Measurements from ENCODE around the gene CLC.
"Not testable (repeated sequence)": the region's sequence is repeated elsewhere in the genome, so short reads cannot be mapped to it uniquely, and the experiment has no call there.

Gene CLC

GRCh38 chr19:39737891-39738290 lies at the start of gene CLC:
Gene CLC (minus strand): TSS chr19:39738029. CDS start chr19:39737952, 77 bp downstream.
- DNase-seq, result no peak

DNA sequence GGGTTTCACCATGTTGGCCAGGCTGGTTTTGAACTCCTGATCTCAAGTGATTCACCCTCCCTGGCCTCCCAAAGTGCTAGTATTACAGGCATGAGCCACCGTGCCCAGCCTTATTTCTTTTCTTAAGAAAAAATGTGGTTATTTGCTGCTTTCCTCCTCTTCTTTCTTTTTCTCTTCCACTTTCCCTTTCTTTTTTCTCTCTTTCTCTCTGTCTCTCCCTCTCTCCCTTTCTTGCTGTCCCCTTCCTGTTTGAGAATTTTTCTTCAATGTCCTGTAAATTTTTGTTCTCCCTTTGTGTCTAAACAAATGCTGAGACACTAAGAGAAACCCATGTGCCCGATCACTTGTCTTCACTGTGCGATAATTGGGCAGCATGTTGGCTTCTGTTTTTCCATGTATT lies 43.1 kb upstream of the CLC start:
- DNase-seq, result no peak

DNA sequence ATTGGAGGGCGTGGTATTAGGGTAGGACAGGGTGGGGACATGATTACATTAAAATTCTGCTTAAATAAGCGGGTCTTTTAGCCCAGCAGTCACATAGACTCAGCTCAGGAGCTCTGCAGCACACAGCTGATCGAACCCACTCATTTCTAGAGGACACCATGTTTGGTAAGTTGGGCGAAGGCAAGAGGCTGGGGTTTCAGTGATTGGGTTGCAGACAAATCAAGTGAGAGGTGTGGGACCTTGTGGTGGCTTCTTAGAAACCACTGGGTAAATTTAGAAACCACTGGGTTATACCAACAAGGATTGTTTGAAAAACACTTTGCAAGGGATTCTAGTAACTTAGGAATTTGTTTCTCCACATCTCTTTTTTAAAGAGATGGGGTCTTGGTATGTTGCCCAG lies 40.9 kb upstream of the CLC start, which contains the start of gene LEUTX:
Gene LEUTX, plus strand, starts transcription at position 92 of the 400 bp plus-strand sequence. Its CDS starts 67 bp downstream, at position 159.
- no peak for DNase-seq

DNA sequence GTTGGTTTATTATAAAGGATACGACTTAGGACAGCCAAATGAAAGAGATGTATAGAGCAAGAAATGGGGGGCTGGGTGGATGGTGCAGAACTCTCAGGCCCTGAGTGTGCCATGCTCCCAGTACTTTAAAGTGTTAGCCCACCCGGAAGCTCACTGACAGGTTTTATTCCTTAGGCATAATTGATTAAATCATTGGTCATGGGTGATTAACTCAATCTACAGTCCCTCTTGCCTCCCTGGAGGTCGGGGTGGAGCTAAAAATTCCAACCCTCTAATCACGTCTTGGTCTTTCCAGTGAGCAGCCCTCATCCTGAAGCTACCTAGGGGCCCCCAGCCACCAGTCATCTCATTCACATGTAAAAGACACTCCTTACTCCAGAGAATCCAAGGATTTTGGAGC lies 31.0 kb upstream of the CLC start:
- DNase-seq, result no peak

- DNase-seq, result no peak
Observed at GRCh38 chr19:39768334-39768733, 30.5 kb upstream of the CLC start.

DNA sequence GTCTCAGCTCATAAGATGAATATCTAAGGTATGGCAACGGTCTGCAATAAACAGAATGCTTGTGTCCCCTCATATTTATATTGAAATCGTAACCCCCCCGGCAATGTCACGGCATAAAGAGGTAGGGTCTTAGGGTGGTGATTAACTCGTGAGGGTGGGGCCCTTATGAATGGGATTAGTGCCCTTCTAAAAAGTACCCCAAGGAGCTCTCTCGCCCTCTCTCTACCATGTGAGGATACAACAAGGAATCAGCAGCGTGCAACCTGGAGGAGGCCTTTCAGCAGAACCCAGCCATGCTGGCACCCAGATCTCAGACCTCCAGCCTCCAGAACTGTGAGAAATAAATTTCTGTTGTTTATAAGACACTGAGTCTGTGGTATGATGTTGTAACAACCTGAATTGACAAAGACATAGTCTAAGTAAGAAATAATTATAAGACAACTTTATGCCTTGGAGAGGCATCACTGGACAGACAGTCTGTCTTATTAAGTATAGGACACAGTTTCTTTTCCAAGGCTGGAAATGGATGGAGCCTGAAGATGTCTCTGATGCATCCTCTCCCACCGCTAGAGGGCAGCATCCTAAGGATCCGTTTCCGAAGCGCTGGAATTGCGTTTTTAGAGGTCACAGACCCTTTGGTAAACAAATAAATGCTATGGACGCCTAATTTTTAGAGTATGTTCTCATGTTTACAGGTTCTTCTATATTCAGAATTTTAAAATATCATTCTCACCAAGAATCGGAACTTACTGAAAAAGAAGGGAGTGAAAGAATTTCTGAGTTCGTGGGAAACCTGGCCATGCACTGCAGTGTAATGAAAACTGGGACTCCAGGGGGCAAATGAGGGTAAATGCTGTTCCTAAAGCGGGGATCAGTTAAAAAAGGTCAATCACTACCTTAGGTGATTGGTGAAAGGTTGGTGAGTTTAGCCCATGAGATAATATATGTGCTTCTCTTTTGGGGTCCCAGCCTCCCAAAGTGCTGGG lies 27.6 kb upstream of the CLC start:
- peak; percentile 32 for DNase-seq

GRCh38 chr19:39761851-39762250 lies 24.0 kb upstream of the CLC start:
- DNase-seq, result not testable (repeated sequence)

DNA sequence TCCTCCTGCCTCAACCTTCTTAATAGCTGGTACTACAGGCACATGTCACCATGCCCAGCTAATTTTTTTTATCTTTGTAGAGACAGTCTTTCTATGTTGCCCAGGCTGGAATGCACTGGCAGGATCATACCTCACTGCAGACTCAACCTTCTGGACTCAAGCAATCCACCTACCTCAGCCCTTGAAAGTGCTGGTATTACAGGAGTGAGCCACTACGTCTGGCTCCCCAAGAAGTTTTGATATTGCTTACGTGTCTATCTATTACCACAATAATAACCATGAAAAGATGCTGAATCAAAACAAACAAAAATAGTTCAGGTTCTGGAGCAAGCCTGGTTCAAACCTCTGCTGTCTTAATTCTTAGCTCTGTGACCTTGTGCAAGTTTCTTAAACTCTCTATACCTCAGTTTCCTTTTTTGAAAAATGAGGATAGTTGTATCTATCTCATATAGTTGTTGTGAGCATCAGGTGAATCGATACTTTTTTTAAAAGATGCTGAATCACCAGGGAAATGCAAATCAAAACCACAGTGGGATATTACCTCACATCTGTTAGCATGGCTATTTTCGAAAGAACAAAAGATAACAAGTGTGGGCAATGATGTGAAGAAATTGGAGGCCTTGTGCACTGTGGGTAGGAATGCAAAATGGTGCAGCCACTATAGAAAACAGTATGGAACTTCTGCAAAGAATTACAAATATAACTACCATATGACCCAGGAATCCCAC lies 21.8 kb upstream of the CLC start:
- no peak for DNase-seq

GRCh38 chr19:39754971-39755370 lies 17.1 kb upstream of the CLC start:
- no peak for DNase-seq

- DNase-seq, result no peak
Observed at GRCh38 chr19:39754544-39754943, 16.7 kb upstream of the CLC start.

GRCh38 chr19:39752795-39753194 lies 15.0 kb upstream of the CLC start:
- DNase-seq, result no peak

DNA sequence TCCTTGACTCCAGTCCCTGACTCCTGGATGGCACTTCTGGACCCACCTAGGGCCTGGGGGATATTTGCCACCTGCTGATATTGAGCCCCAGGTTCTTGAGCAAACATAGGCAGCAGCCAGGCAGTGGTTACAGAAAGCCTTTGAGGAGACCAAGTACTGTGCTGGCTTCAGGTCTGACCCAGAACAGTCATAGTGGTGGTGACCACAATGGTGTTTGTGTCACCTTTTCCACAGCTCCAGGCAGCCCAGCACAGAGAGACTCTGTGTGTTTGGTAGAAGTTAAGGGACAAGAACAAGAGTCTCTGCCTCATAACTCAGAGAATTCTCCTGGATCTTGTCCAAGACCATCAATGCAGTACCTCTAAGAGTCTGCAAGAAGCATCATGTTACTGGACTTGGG lies 14.6 kb upstream of the CLC start:
- no peak for DNase-seq

GRCh38 chr19:39749981-39750380 lies 12.2 kb upstream of the CLC start:
- no peak for DNase-seq

DNA sequence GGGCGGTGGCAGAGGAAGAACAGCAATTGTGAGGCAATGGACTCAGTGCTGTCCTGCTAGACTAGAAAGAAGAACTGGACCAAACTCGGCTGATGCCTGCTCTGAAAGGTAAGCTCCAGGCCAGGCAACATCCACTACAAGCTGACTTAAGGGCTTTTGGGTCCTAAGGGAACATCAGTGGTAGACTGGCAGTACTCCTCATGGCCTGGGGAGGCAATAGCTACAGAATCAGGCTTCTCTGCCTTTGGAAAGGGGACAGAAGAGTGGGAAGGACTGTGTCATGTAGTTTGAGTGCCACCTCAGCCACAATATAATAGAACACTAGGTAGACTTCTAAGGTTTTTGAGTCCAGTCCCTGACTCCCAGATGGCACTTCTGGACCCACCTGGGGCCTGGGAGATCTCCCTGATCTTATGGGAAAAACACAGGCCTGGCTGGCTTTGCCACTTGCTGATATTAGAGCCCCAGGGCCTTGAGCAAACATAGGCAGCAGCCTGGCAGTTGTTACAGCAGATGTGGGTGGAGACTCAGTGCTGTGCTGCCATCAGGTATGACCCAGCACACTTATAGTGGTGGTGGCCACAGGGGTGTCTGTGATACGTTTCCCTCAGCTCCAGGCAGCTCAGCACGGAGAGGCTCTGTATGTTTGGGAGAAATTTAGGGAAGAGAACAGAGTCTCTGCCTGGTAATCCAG lies 9.2 kb upstream of the CLC start:
- no peak for DNase-seq

DNA sequence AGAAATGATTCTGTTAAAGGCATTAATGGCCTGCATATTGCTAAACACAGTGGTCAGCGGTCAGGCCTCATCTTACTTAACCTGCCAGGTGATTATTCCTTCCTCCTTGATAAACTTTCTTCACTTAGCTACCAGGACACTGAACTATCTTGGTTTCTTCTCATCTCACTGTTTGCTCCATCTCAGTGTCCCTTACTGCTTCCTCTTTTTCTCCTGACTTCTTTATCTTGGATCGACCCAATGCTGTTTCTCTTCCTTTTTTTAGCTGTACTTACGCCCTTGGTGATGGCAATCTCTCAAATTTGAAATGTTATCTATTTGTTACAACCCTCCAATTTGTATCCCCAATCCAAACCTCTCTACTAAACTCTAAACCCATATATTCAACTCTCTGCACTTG lies 7.8 kb upstream of the CLC start:
- DNase-seq, result no peak

- DNase-seq, result no peak
Observed at GRCh38 chr19:39740395-39740794, 2.6 kb upstream of the CLC start.

DNA sequence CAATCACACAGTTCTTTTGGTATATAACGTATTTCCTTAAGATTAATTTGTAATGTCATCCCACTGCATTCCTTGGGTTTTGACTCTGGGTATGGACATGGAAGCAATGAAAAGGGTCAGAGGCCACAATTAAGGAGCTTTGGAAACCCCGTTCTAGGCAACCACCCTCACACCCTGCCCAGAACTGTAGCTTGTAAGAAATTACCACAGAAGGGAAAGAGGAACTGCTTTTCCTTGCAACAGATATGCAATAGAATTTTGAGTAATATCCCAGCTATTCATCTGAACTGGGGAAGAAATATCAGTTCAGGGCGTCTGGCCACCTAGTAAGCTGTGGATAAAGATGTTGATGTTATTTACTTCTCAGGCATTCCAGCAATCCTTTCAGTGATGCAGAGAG lies 985 bp upstream of the CLC start:
- no peak for DNase-seq

DNA sequence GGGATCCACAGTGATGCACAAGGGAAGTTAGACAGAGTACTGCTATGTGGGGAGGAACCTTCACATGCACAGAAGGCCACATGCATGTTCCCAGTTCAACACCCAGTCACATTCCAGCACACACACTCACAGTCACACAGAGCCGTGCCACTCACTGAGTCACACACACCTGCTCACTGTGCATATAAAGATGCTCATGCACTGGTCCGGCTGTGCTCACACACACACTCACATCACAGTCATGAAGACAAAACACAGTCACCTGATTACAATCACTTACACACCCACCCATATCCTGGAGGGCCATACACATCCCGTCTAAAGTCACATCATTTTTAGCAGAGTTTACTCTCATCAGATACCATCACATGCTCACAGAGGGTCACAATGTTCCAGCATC lies 478 bp downstream of the CLC start:
- no peak for DNase-seq

DNA sequence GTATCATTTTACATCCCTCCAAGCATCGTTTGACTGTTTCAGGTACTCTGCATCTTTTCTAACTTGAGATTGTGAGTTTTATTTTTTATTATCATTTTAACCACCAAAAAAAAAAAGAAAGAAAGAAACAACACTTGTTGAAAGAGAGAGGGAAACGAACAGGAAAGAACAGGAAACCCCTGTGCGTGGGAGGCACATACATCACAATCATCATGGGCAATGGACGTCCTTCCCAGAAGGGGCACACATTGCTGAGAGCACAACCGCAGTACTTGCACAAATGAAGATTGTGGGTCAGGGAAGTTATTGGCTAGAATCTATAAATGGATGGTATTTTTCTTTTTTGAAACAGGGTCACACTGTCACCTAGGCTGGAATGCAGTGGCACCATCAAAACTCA lies 1.7 kb downstream of the CLC start:
- DNase-seq, result no peak

DNA sequence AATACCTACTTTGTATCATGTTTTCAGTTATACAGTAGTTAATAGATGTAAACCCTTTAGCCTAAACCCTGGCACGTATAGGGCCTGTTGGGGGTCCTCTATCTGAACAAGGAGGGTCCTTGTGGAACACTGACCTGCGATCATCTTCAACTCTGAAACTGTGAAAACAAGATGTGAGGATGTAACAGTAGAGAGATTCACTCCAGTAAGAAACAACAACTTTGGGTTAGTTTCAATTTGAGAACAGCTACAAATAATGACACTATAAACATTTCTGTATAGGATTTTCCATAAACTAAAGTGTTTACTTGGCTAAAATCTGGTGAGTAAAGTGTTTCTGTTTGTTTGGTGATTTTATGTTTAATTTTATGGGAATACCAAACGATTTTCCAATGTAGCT lies 2.1 kb downstream of the CLC start:
- no peak for DNase-seq

- no peak for DNase-seq
Observed at GRCh38 chr19:39733841-39734240, 4.0 kb downstream of the CLC start.

DNA sequence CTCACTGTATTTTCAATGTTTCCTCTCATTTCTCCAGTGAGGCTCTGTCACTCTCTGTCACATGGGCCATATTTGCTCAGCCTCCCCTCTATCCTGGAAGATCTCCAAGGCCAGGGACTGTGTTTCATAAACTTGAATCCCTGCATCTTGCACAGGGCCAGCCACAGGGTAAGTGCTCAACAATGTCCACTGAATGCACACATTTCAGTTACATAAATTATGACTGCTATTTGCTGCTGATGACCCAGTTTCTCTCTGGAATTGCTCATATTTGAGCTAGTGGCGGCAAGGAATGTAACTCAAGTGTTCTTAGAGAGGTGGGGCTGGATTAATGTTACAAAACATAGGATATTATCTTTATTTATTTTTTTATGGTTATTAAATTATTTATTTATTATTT lies 6.1 kb downstream of the CLC start:
- no peak for DNase-seq

GRCh38 chr19:39729594-39729993 lies 8.2 kb downstream of the CLC start:
- no peak for DNase-seq
